CD4-positive, alpha-beta T cell (primary cell): Measurements from ENCODE around the gene ZNF444. TPM values are rescaled to one million over a fixed set of nuclear protein-coding genes. Genes with fewer than 3 reads are reported as not detected.

Source experiments
- ATAC-seq: fragments of 200-7000 bp; cut with Tn5 transposase; one replicate; pipeline ENCODE4 v1.10.0; 2022; ENCODE audit warnings: mild to moderate bottlenecking; ENCODE audit not compliant: poor library complexity
- CTCF ChIA-PET: fragments of 350-600 bp; sonication (Branson Sonifier 250); formaldehyde crosslinking; loops from one replicate; lab custom pipeline; 2021; ENCODE audit warnings: antibody characterized with exemption, inconsistent platforms; lab: Charles Lee
- POLR2A ChIA-PET: fragments of 350-600 bp; sonication (Branson Sonifier 250); formaldehyde crosslinking; loops from one replicate; lab custom pipeline; 2021; ENCODE audit warnings: antibody characterized with exemption, inconsistent platforms; lab: Charles Lee
- DNase-seq, 14 experiments: peaks; one replicate each; pipeline ENCODE4 v3.0.0-alpha.2; 2013 to 2020; ENCODE audit warnings: mixed read lengths in 2 of 14
- H3K27ac ChIP-seq, 2 donors: one replicate each; pipeline versions ENCODE4 v1.5.1 to v1.7.0; 2013; ENCODE audit warnings: low read length in 2 of 2, low read depth in 1 of 2, mild to moderate bottlenecking in 1 of 2
- H3K27me3 ChIP-seq, 2 experiments: 1 replicate in 1 of 2; 2 replicates in 1 of 2; pipeline versions ENCODE4 v1.6.1 to v1.7.0; 2013; ENCODE audit warnings: low read length in 2 of 2, control low read depth in 1 of 2, mild to moderate bottlenecking in 1 of 2, moderate library complexity in 1 of 2; ENCODE audit not compliant: insufficient read depth in 2 of 2, control insufficient read depth in 1 of 2
- H3K36me3 ChIP-seq: one replicate; pipeline ENCODE4 v1.6.1; 2013; ENCODE audit warnings: low read length, control low read depth; ENCODE audit not compliant: insufficient read depth
- H3K4me1 ChIP-seq: one replicate; pipeline ENCODE4 v1.6.1; 2013; ENCODE audit warnings: low read length, control low read depth; ENCODE audit not compliant: insufficient read depth
- H3K4me3 ChIP-seq: one replicate; pipeline ENCODE4 v1.5.1; 2013; ENCODE audit warnings: mild to moderate bottlenecking, low read length, moderate library complexity
- H3K9me3 ChIP-seq, 2 experiments: 1 replicate in 1 of 2; 2 replicates in 1 of 2; pipeline versions ENCODE4 v1.6.1 to v1.7.0; 2013; ENCODE audit warnings: low read length in 2 of 2, mild to moderate bottlenecking in 2 of 2, control low read depth in 1 of 2, moderate library complexity in 1 of 2; ENCODE audit not compliant: control insufficient read depth in 1 of 2, insufficient read depth in 1 of 2
- H3K27ac Mint-ChIP-seq: one replicate; pipeline ENCODE4 v1.8.0; 2020; ENCODE audit warnings: mixed read lengths
- H3K27me3 Mint-ChIP-seq: one replicate; pipeline ENCODE4 v1.8.0; 2021; ENCODE audit warnings: mixed read lengths
- H3K36me3 Mint-ChIP-seq: one replicate; pipeline ENCODE4 v1.8.0; 2021; ENCODE audit warnings: low read depth, mixed read lengths
- H3K4me1 Mint-ChIP-seq: one replicate; pipeline ENCODE4 v1.8.0; 2021; ENCODE audit warnings: low read depth, mixed read lengths
- H3K4me3 Mint-ChIP-seq: one replicate; pipeline ENCODE4 v1.8.0; 2020; ENCODE audit warnings: mild to moderate bottlenecking, mixed read lengths
- H3K9me3 Mint-ChIP-seq: one replicate; pipeline ENCODE4 v1.8.0; 2020; ENCODE audit warnings: mixed read lengths
- intact Hi-C, 2 experiments: fragments of 100-400 bp; cut with DNase I in 1 of 2; cut with micrococcal nuclease in 1 of 2; formaldehyde crosslinking; loops; one replicate each; pipeline versions ENCODE4 v1.15.1 to v1.9.0; 2023 to 2025; cut with DNase I, micrococcal nuclease
- total RNA-seq, 174 experiments: library from RNA in 2 of 174; stranded (reverse) in 2 of 174; gene quantifications; one replicate each; pipeline ENCODE4 v1.2.3 and lab custom pipeline; 2021 to 2026
- TF ChIP-seq, protein P1 (sequence below): fragments of 200-600 bp; IDR thresholded peaks from one replicate; pipeline ENCODE4 v1.8.0; 2022; ENCODE audit warnings: antibody characterized with exemption, mild to moderate bottlenecking

ZNF444 gene
- total RNA-seq, 2 experiments from 2014 or later: 13.5 TPM

- POLR2A ChIA-PET: no interaction called here
- peak overlapping the region; percentile 91 for H3K27ac Mint-ChIP-seq
- CTCF ChIA-PET: no interaction called here
- peaks cover 5% of the 10 kb centered on the region for H3K36me3 Mint-ChIP-seq
- Histone ChIP-seq H3K4me3 (no peak overlapping the region), H3K9me3 (no peaks in the 10 kb centered on the region), H3K36me3 (no peaks in the 10 kb centered on the region), H3K27me3 (no peaks in the 10 kb centered on the region), H3K4me1 (peaks cover 65% of the 10 kb centered on the region), H3K27ac (no peak overlapping the region)
- TF ChIP-seq, protein P1, sequence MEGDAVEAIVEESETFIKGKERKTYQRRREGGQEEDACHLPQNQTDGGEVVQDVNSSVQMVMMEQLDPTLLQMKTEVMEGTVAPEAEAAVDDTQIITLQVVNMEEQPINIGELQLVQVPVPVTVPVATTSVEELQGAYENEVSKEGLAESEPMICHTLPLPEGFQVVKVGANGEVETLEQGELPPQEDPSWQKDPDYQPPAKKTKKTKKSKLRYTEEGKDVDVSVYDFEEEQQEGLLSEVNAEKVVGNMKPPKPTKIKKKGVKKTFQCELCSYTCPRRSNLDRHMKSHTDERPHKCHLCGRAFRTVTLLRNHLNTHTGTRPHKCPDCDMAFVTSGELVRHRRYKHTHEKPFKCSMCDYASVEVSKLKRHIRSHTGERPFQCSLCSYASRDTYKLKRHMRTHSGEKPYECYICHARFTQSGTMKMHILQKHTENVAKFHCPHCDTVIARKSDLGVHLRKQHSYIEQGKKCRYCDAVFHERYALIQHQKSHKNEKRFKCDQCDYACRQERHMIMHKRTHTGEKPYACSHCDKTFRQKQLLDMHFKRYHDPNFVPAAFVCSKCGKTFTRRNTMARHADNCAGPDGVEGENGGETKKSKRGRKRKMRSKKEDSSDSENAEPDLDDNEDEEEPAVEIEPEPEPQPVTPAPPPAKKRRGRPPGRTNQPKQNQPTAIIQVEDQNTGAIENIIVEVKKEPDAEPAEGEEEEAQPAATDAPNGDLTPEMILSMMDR: no peak
- ATAC-seq (no peak), DNase-seq (no peak)
- no peaks in the 10 kb centered on the region for H3K27me3 Mint-ChIP-seq
- no peaks in the 10 kb centered on the region for H3K9me3 Mint-ChIP-seq
- H3K4me1 Mint-ChIP-seq: peaks cover 76% of the 10 kb centered on the region
- H3K4me3 Mint-ChIP-seq: peak overlapping the region; percentile 30
- intact Hi-C loops: no loop called here
Measured at GRCh38 chr19:56114778-56115110, 26.3 kb upstream of the ZNF444 start.

- TF ChIP-seq, protein P1: no peak
- H3K4me3 ChIP-seq: no peak overlapping the region
- H3K4me1 Mint-ChIP-seq: peaks cover 77% of the 10 kb centered on the region
- no peak for ATAC-seq
- POLR2A ChIA-PET: no interaction called here
- no peak for DNase-seq
- H3K4me3 Mint-ChIP-seq: no peak overlapping the region
- CTCF ChIA-PET: interaction anchor here (0.6 kb wide), 1 partner anchor 194 kb away, joined by 5 read pairs; no protein-coding TSS in a partner anchor
- H3K27me3 ChIP-seq: no peaks in the 10 kb centered on the region
- H3K36me3 ChIP-seq: no peaks in the 10 kb centered on the region
- H3K27me3 Mint-ChIP-seq: no peaks in the 10 kb centered on the region
- H3K4me1 ChIP-seq: peaks cover 72% of the 10 kb centered on the region
- no peak overlapping the region for H3K27ac ChIP-seq
- intact Hi-C loops: no loop called here
- no peaks in the 10 kb centered on the region for H3K9me3 ChIP-seq
- H3K9me3 Mint-ChIP-seq: no peaks in the 10 kb centered on the region
- peaks cover 5% of the 10 kb centered on the region for H3K36me3 Mint-ChIP-seq
- H3K27ac Mint-ChIP-seq: no peak overlapping the region
Measured at GRCh38 chr19:56115490-56115889, 25.6 kb upstream of the ZNF444 start.

GRCh38 chr19:56116606-56117005, 24.5 kb upstream of the ZNF444 start:
- H3K27ac ChIP-seq: peak overlapping the region in 1 of 2 donors; percentile 2
- no peaks in the 10 kb centered on the region for H3K27me3 ChIP-seq
- TF ChIP-seq, protein P1: no peak
- Mint-ChIP-seq H3K36me3 (peaks cover 11% of the 10 kb centered on the region), H3K9me3 (no peaks in the 10 kb centered on the region), H3K4me1 (peaks cover 74% of the 10 kb centered on the region), H3K4me3 (peak overlapping the region; percentile 46), H3K27ac (no peak overlapping the region), H3K27me3 (no peaks in the 10 kb centered on the region)
- DNase-seq: no peak
- no peak overlapping the region for H3K4me3 ChIP-seq
- H3K9me3 ChIP-seq: no peaks in the 10 kb centered on the region
- H3K4me1 ChIP-seq: peaks cover 64% of the 10 kb centered on the region
- ATAC-seq: no peak
- CTCF ChIA-PET: no interaction called here
- no peaks in the 10 kb centered on the region for H3K36me3 ChIP-seq
- intact Hi-C loops: no loop called here
- POLR2A ChIA-PET: no interaction called here
